ENCODE data around the gene NXPH2.

Gene NXPH2

GRCh38 chr2:138779781-138780445 lies at the start of gene NXPH2:
TSS of gene NXPH2 (minus strand) at chr2:138780390. CDS start at chr2:138780241, 149 bp downstream.
- TF ChIP-seq EZH2phosphoT487 (IDR thresholded peaks at IDR 0.05; ENCODE audit: low read depth) (no peak), CTCF (IDR thresholded peaks at IDR 0.05; ENCODE audit: low read depth, low read length) (no peak)

GRCh38 chr2:138829326-138829919 lies 49.2 kb upstream of the NXPH2 start:
- TF ChIP-seq EZH2phosphoT487 (IDR thresholded peaks at IDR 0.05; ENCODE audit: low read depth): no peak
- TF ChIP-seq CTCF (IDR thresholded peaks at IDR 0.05; ENCODE audit: low read depth, low read length): peak; percentile 76
- Histone ChIP-seq H3K27ac (ENCODE audit: low read length) (no peak overlapping the region), H3K9me3 (ENCODE audit: insufficient read depth, low read length) (no peaks in the 10 kb centered on the region)

More at GRCh38 chr2:138779781-138780445, at the start of gene NXPH2:
- no peaks in the 10 kb centered on the region for H3K79me2 ChIP-seq (ENCODE audit: low read length)
- peaks cover 25% of the 10 kb centered on the region for H3K4me1 ChIP-seq (ENCODE audit: low read length)
- H3K27ac ChIP-seq (ENCODE audit: low read length): no peak within 1 kb of the TSS
- H3K9ac ChIP-seq (ENCODE audit: low read length): no peak within 1 kb of the TSS
- H3K4me2 ChIP-seq (ENCODE audit: low read length): no peak within 1 kb of the TSS
- H3K36me3 ChIP-seq (replicated peaks; ENCODE audit: low read depth, low read length): no peaks in the 10 kb centered on the region
- peaks cover 28% of the 10 kb centered on the region for H3K27me3 ChIP-seq (ENCODE audit: low read depth, low read length)
- no peak within 1 kb of the TSS for H3K4me3 ChIP-seq (ENCODE audit: low read length)
- no peaks in the 10 kb centered on the region for H3K9me3 ChIP-seq (ENCODE audit: insufficient read depth, low read length)
- no peak within 1 kb of the TSS for H2AFZ ChIP-seq (ENCODE audit: low read depth, low read length)
- no peaks in the 10 kb centered on the region for H4K20me1 ChIP-seq (ENCODE audit: insufficient read depth, low read length)

GRCh38 chr2:138827426-138828054 lies 47.4 kb upstream of the NXPH2 start:
- TF ChIP-seq CTCF (IDR thresholded peaks at IDR 0.05; ENCODE audit: low read depth, low read length): peak; percentile 77
- TF ChIP-seq EZH2phosphoT487 (IDR thresholded peaks at IDR 0.05; ENCODE audit: low read depth): no peak
- Histone ChIP-seq H4K20me1 (ENCODE audit: insufficient read depth, low read length) (no peaks in the 10 kb centered on the region), H3K27ac (ENCODE audit: low read length) (no peak overlapping the region), H3K27me3 (ENCODE audit: low read depth, low read length) (0 out of 2 replicates have a peak, but pooled peaks cover 4% of the 10 kb centered on the region), H3K36me3 (replicated peaks; ENCODE audit: low read depth, low read length) (no peaks in the 10 kb centered on the region), H3K4me2 (ENCODE audit: low read length) (peak overlapping the region; percentile 56), H3K4me1 (ENCODE audit: low read length) (peaks cover 6% of the 10 kb centered on the region), H3K79me2 (ENCODE audit: low read length) (no peaks in the 10 kb centered on the region), H3K9me3 (ENCODE audit: insufficient read depth, low read length) (no peaks in the 10 kb centered on the region), H2AFZ (ENCODE audit: low read depth, low read length) (peak overlapping the region; percentile 66; the same call in 1 of the 2 replicates), H3K4me3 (ENCODE audit: low read length) (peak overlapping the region; percentile 30; the same call in 1 of the 2 replicates), H3K9ac (ENCODE audit: low read length) (no peak overlapping the region)

More at GRCh38 chr2:138829326-138829919, 49.2 kb upstream of the NXPH2 start:
- no peak overlapping the region for H2AFZ ChIP-seq (ENCODE audit: low read depth, low read length)
- peaks cover 6% of the 10 kb centered on the region for H3K4me1 ChIP-seq (ENCODE audit: low read length)
- H4K20me1 ChIP-seq (ENCODE audit: insufficient read depth, low read length): no peaks in the 10 kb centered on the region
- H3K79me2 ChIP-seq (ENCODE audit: low read length): no peaks in the 10 kb centered on the region
- H3K27me3 ChIP-seq (ENCODE audit: low read depth, low read length): peaks cover 8% of the 10 kb centered on the region; the same call in 1 of the 2 replicates
- H3K36me3 ChIP-seq (replicated peaks; ENCODE audit: low read depth, low read length): no peaks in the 10 kb centered on the region
- H3K4me3 ChIP-seq (ENCODE audit: low read length): no peak overlapping the region
- no peak overlapping the region for H3K9ac ChIP-seq (ENCODE audit: low read length)
- H3K4me2 ChIP-seq (ENCODE audit: low read length): no peak overlapping the region

GRCh38 chr2:138823666-138824065 lies 43.5 kb upstream of the NXPH2 start:
- no peak overlapping the region for H3K4me2 ChIP-seq (ENCODE audit: low read length)
- no peak for TF ChIP-seq EZH2phosphoT487 (IDR thresholded peaks at IDR 0.05; ENCODE audit: low read depth)
- no peak for TF ChIP-seq CTCF (IDR thresholded peaks at IDR 0.05; ENCODE audit: low read depth, low read length)
- H3K9me3 ChIP-seq (ENCODE audit: insufficient read depth, low read length): no peaks in the 10 kb centered on the region
- no peak overlapping the region for H3K27ac ChIP-seq (ENCODE audit: low read length)
- H3K27me3 ChIP-seq (ENCODE audit: low read depth, low read length): 0 out of 2 replicates have a peak, but pooled peaks cover 9% of the 10 kb centered on the region
- no peak overlapping the region for H2AFZ ChIP-seq (ENCODE audit: low read depth, low read length)
- no peaks in the 10 kb centered on the region for H4K20me1 ChIP-seq (ENCODE audit: insufficient read depth, low read length)
- H3K9ac ChIP-seq (ENCODE audit: low read length): no peak overlapping the region
- no peaks in the 10 kb centered on the region for H3K36me3 ChIP-seq (replicated peaks; ENCODE audit: low read depth, low read length)
- H3K79me2 ChIP-seq (ENCODE audit: low read length): no peaks in the 10 kb centered on the region
- no peak overlapping the region for H3K4me3 ChIP-seq (ENCODE audit: low read length)
- H3K4me1 ChIP-seq (ENCODE audit: low read length): peaks cover 6% of the 10 kb centered on the region

Data from OCI-LY3 (cell line).